GM23338 (cell line): ENCODE data around the gene ADGRL3.

Experiments used
- CREB1 ChIP-seq: fragments of 250-450 bp; sonication (Bioruptor Pico); IDR thresholded peaks from 2 replicates; pipeline ENCODE4 v1.5.0; 2020; ENCODE audit warnings: low read depth, mild to moderate bottlenecking, moderate library complexity
- CTCF ChIP-seq, 2 experiments: fragments of 200-600 bp in 1 of 2; sonication (generic) in 1 of 2; conservative IDR thresholded peaks; 2 replicates each; pipeline versions ENCODE4 v1.5.1 to v1.6.1; 2016 to 2017; ENCODE audit warnings: antibody characterized with exemption in 2 of 2, low read depth in 2 of 2, mild to moderate bottlenecking in 2 of 2, moderate library complexity in 1 of 2
- EZH2 ChIP-seq: fragments of 200-600 bp; sonication (generic); IDR thresholded peaks from one replicate; pipeline ENCODE4 v1.8.0; 2017; ENCODE audit warnings: antibody characterized with exemption, mild to moderate bottlenecking, low read depth; ENCODE audit not compliant: unreplicated experiment
- EZH2phosphoT487 ChIP-seq: fragments of 200-600 bp; sonication (generic); IDR thresholded peaks from one replicate; pipeline ENCODE4 v1.8.1; 2018; ENCODE audit warnings: antibody characterized with exemption; ENCODE audit not compliant: unreplicated experiment
- JUNB ChIP-seq: IDR thresholded peaks from one replicate; pipeline ENCODE4 v1.6.1; 2016; ENCODE audit warnings: antibody characterized with exemption; ENCODE audit not compliant: unreplicated experiment
- NANOG ChIP-seq: IDR thresholded peaks from 2 replicates; pipeline ENCODE4 v1.6.1; 2016; ENCODE audit warnings: antibody characterized with exemption, borderline replicate concordance
- POLR2AphosphoS5 ChIP-seq: IDR thresholded peaks from 2 replicates; pipeline ENCODE4 v1.6.1; 2016; ENCODE audit warnings: antibody characterized with exemption, low read depth
- REST ChIP-seq: IDR thresholded peaks from one replicate; pipeline ENCODE4 v1.6.1; 2018; ENCODE audit warnings: antibody characterized with exemption; ENCODE audit not compliant: unreplicated experiment
- STAT1 ChIP-seq: IDR thresholded peaks from one replicate; pipeline ENCODE4 v1.6.1; 2016; ENCODE audit warnings: antibody characterized with exemption; ENCODE audit not compliant: unreplicated experiment
- ZNF331 ChIP-seq: fragments of 250-450 bp; sonication (Bioruptor Pico); IDR thresholded peaks from 2 replicates; pipeline ENCODE4 v1.5.0; 2020; ENCODE audit warnings: low read depth, mild to moderate bottlenecking, moderate library complexity

GRCh38 chr4:61666244-61666643, 466.1 kb downstream of the ADGRL3 start:
- TF ChIP-seq CTCF (conservative IDR thresholded peaks at IDR 0.05; ENCODE audit: low read depth in 2 of 2) (no peak), CREB1 (CRISPR knock-in tag) (no peak), REST (no peak), EZH2 (no peak), POLR2AphosphoS5 (no peak), JUNB (no peak), EZH2phosphoT487 (no peak), ZNF331 (CRISPR knock-in tag) (no peak), STAT1 (no peak), NANOG (no peak)
